Measurements from ENCODE around the gene ETF1. TPM values are rescaled to one million over a fixed set of nuclear protein-coding genes. Genes with fewer than 3 reads are reported as not detected.
A peak's percentile ranks its signal among the peaks of the same experiment; 100 is the strongest.

The ETF1 gene
- total RNA-seq, 4 donors from 2014 or later: 39.8 to 66.6 (median 54.1) TPM

DNA sequence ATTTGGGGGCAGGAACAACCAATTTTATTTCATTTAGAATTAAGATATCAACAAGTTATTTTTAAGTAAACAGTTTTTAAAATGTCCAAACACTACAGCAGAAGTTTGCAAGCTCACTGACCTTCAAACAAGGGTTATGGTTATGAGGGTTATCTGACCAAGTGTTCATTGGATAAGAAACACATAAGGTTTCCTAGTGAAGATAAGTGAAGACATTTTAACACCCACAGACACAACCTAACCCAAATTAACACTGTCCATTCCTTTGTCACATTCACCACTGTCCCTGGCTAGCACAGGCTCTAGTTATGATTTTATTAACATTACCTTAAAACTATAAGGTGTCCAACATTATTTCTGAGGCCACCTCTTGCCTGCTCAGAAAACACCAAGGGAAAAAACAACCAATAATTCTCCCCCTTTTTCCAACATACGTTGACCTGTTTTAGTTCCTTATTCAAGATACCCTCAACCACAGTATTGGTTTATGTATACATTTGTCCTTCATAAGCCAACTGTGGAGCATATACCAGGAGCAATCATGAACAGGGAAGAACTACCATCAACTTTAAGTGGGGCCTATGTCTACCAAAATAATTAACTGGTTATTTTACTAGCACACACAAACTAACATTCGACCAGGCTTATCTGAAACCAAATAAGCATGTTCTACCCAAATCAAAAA, 4.0 kb downstream of the ETF1 start:
- Histone ChIP-seq H3K27me3 (no peaks in the 10 kb centered on the region), H3K4me3 (no peak overlapping the region), H3K9me3 (no peaks in the 10 kb centered on the region), H3K27ac (no peak overlapping the region), H3K4me1 (peaks cover 17 to 48% (median 28%) of the 10 kb centered on the region in 4 donors), H3K36me3 (no peaks in the 10 kb centered on the region)
- WGBS, 2 donors (ENCODE audit: low coverage in 1 of 2): 73% methylated on average over 2 of the region's 2 CpGs; no CpG with 5 or more reads in 1 of the 2 donors
- in situ Hi-C loops (cut with MboI; ENCODE audit: low pct_ligation_motif_present in 1 of 4, low pct_unique_long_range_greater_than_20kb in 1 of 4, low sequenced_read_pairs in 3 of 4) (loop anchor here in 1 of 4 donors (25.0 kb wide), 1 partner anchor 352 kb away; the partner anchor contains the start of genes BRD8 and KIF20A), intact Hi-C loops (cut with DNase I; ENCODE audit: low total_unique reads) (no loop called here)
- no peak for DNase-seq
- TF ChIP-seq, protein P1, sequence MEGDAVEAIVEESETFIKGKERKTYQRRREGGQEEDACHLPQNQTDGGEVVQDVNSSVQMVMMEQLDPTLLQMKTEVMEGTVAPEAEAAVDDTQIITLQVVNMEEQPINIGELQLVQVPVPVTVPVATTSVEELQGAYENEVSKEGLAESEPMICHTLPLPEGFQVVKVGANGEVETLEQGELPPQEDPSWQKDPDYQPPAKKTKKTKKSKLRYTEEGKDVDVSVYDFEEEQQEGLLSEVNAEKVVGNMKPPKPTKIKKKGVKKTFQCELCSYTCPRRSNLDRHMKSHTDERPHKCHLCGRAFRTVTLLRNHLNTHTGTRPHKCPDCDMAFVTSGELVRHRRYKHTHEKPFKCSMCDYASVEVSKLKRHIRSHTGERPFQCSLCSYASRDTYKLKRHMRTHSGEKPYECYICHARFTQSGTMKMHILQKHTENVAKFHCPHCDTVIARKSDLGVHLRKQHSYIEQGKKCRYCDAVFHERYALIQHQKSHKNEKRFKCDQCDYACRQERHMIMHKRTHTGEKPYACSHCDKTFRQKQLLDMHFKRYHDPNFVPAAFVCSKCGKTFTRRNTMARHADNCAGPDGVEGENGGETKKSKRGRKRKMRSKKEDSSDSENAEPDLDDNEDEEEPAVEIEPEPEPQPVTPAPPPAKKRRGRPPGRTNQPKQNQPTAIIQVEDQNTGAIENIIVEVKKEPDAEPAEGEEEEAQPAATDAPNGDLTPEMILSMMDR (IDR thresholded peaks at IDR 0.05): no peak
- no peak for TF ChIP-seq POLR2AphosphoS5 (IDR thresholded peaks at IDR 0.05)

DNA sequence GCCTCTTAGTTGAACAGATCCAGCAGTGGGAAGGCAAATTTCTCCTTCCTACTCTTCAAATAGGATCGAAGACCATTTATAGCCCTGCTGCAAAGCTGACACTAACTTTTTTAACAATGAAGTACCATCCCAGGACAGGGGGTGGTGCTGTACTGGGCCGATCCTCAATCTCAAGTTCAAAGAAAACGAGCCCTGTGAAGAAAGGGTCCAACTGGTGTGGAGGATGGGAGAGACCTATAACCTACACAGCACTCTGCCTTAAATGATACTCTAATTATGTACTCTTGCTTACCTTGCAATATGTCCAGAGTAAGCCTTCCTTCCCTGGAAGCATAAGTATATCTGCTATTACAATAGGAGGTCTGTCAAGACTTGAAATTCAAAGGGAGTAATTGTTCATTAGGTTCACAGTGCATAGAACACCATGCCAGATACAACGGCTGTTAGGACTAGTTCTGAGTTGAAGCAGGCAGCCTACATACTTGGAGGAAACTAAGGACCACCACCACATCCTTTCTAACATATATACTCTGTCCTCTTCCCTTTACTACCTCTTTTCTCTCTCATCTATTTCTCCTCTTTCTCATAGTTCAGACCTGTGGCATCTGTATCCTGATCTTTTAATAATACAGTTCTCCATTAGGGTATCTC, 6.2 kb downstream of the ETF1 start:
- Histone ChIP-seq H3K36me3 (no peaks in the 10 kb centered on the region), H3K4me3 (no peak overlapping the region), H3K4me1 (peaks cover 16 to 43% (median 23%) of the 10 kb centered on the region in 4 donors), H3K27ac (no peak overlapping the region), H3K27me3 (no peaks in the 10 kb centered on the region), H3K9me3 (no peaks in the 10 kb centered on the region)
- TF ChIP-seq EP300 (IDR thresholded peaks at IDR 0.05; ENCODE audit: low read depth) (no peak), POLR2AphosphoS5 (IDR thresholded peaks at IDR 0.05) (no peak), POLR2A (IDR thresholded peaks at IDR 0.05) (no peak)
- TF ChIP-seq, protein P1 (IDR thresholded peaks at IDR 0.05): peak in 3 of 5 experiments; percentile 22 to 27 (median 25)
- in situ Hi-C loops (cut with MboI; ENCODE audit: low pct_ligation_motif_present in 1 of 4, low pct_unique_long_range_greater_than_20kb in 1 of 4, low sequenced_read_pairs in 3 of 4): loop anchor here in 1 of 4 donors (25.0 kb wide), 1 partner anchor 349 kb away; the partner anchor contains the start of genes BRD8 and KIF20A
- 38 to 52% methylated on average over 1 to 4 of the region's 4 CpGs for WGBS, 2 donors (ENCODE audit: low coverage in 1 of 2)
- intact Hi-C loops (cut with DNase I; ENCODE audit: low total_unique reads): no loop called here
- no peak for DNase-seq

DNA sequence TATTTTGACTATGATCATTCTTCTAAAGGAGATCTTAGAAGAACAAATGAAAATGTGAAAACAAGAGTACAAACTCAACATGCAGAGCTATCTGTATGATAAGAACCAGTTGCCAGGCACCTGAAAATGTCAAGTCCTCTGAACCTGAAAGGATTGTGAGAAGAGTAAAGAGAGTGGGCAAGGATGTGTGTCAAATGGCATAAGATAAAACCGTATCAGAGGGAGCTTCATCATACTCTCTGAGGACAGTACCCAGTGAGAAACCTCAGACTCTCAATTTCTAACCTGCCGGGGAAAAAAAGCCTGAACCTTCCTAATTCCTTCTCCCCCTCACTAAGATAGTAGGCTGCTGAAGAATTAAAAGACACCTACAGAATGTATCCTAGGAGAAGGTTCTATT, 6.8 kb downstream of the ETF1 start:
- DNase-seq: no peak
- in situ Hi-C loops (cut with MboI; ENCODE audit: low pct_ligation_motif_present in 1 of 4, low pct_unique_long_range_greater_than_20kb in 1 of 4, low sequenced_read_pairs in 3 of 4) (loop anchor here in 1 of 4 donors (25.0 kb wide), 1 partner anchor 349 kb away; the partner anchor contains the start of genes BRD8 and KIF20A), intact Hi-C loops (cut with DNase I; ENCODE audit: low total_unique reads) (no loop called here)
- Histone ChIP-seq H3K4me3 (no peak overlapping the region), H3K9me3 (no peaks in the 10 kb centered on the region), H3K36me3 (no peaks in the 10 kb centered on the region), H3K27me3 (no peaks in the 10 kb centered on the region), H3K27ac (no peak overlapping the region), H3K4me1 (peaks cover 10 to 38% (median 17%) of the 10 kb centered on the region in 4 donors)
- TF ChIP-seq EP300 (IDR thresholded peaks at IDR 0.05; ENCODE audit: low read depth) (no peak), POLR2A (IDR thresholded peaks at IDR 0.05) (no peak), POLR2AphosphoS5 (IDR thresholded peaks at IDR 0.05) (no peak)
- TF ChIP-seq, protein P1 (IDR thresholded peaks at IDR 0.05): no peak
- 91% methylated on average over 2 of the region's 2 CpGs; no CpG with 5 or more reads in 1 of the 2 donors for WGBS, 2 donors (ENCODE audit: low coverage in 1 of 2)
